K562 (cell line): ENCODE measurements around the gene C5AR2. TPM values are rescaled to one million over a fixed set of nuclear protein-coding genes. Genes with fewer than 3 reads are reported as not detected.

Experiments used
- ATAC-seq: fragments of 200-7000 bp; cut with Tn5 transposase; 3 replicates; pipeline ENCODE4 v1.9.1; 2020; ENCODE audit warnings: moderate library complexity
- BruUV-seq: library from RNA; stranded (reverse); fragments of 400-500 nt; replicated peaks from 2 replicates; lab custom pipeline; 2021; lab: Mats Ljungman, UMichigan
- CTCF ChIA-PET: fragments of 300-600 bp; formaldehyde crosslinking; extraction: SDS; loops from one replicate; lab custom pipeline; 2021; ENCODE audit warnings: low intra/inter-chr PET ratio; lab: Yijun Ruan, JAX
- POLR2A ChIA-PET: fragments of 300-600, 350-650 bp; sonication (Branson Sonifier 250); formaldehyde crosslinking; extraction: SDS; loops from one replicate; lab custom pipeline; 2021; ENCODE audit warnings: antibody characterized with exemption, inconsistent platforms; lab: Yijun Ruan, JAX
- DNase-seq, 4 experiments: peaks; one replicate each; pipeline versions ENCODE4 v3.0.0 to v3.0.0-alpha.2; 2011 to 2018; ENCODE audit warnings: low spot score in 3 of 4, mixed read lengths in 3 of 4; ENCODE audit errors: extremely low read depth in 1 of 4
- FAIRE-seq: peaks from 2 replicates; lab custom pipeline; 2011; peaks lifted over from hg19 to GRCh38; lab: Jason Lieb, UNC
- H2AFZ ChIP-seq: 2 replicates; pipeline ENCODE4 v1.6.0; 2011; ENCODE audit warnings: low read depth, low read length, control low read depth, inconsistent platforms
- H3K27ac ChIP-seq: fragments of 200-600 bp; 3 replicates; pipeline ENCODE4 v1.8.0; 2011; ENCODE audit warnings: low read depth, mild to moderate bottlenecking, control low read depth, inconsistent platforms, low read length, moderate library complexity, mixed read lengths; ENCODE audit errors: extremely low read depth
- H3K27me3 ChIP-seq, 2 experiments: fragments of 300-600 bp in 1 of 2; 2 replicates in 1 of 2; 3 replicates in 1 of 2; pipeline versions ENCODE4 v1.6.0 to v1.8.0; 2011; ENCODE audit warnings: inconsistent platforms in 2 of 2, low read length in 2 of 2, mild to moderate bottlenecking in 1 of 2, mixed read lengths in 1 of 2, moderate library complexity in 1 of 2; ENCODE audit not compliant: control insufficient read depth in 2 of 2, insufficient read depth in 2 of 2
- H3K36me3 ChIP-seq: fragments of 300-600 bp; 3 replicates; pipeline ENCODE4 v1.8.0; 2011; ENCODE audit warnings: mild to moderate bottlenecking, low read length, inconsistent platforms; ENCODE audit not compliant: control insufficient read depth, insufficient read depth
- H3K4me1 ChIP-seq, 2 experiments: fragments of 200-600 bp in 1 of 2; replicated peaks in 1 of 2; 2 replicates in 1 of 2; 3 replicates in 1 of 2; pipeline versions ENCODE4 v1.5.1 to v1.8.0; 2011; ENCODE audit warnings: inconsistent platforms in 2 of 2, low read length in 2 of 2, mild to moderate bottlenecking in 1 of 2, mixed read lengths in 1 of 2, moderate library complexity in 1 of 2; ENCODE audit not compliant: control insufficient read depth in 2 of 2, insufficient read depth in 2 of 2
- H3K4me2 ChIP-seq: 2 replicates; pipeline ENCODE4 v1.6.1; 2011; ENCODE audit warnings: low read length, control low read depth, inconsistent platforms, mixed read lengths; ENCODE audit not compliant: insufficient read depth
- H3K4me3 ChIP-seq: fragments of 200-600 bp; sonication (generic), shearing (Covaris generic); 2 replicates; pipeline ENCODE4 v1.5.1; 2016; ENCODE audit warnings: control low read depth, inconsistent platforms
- H3K79me2 ChIP-seq: fragments of 200-600 bp; 3 replicates; pipeline ENCODE4 v1.8.0; 2011; ENCODE audit warnings: low read length, inconsistent platforms; ENCODE audit not compliant: control insufficient read depth, insufficient read depth
- H3K9ac ChIP-seq, 2 experiments: 2 replicates each; pipeline versions ENCODE4 v1.6.0 to v1.6.1; 2011; ENCODE audit warnings: low read depth in 2 of 2, low read length in 2 of 2, control low read depth in 1 of 2, inconsistent platforms in 1 of 2, mild to moderate bottlenecking in 1 of 2, mixed read lengths in 1 of 2; ENCODE audit not compliant: insufficient read depth in 1 of 2
- H3K9me1 ChIP-seq: one replicate; pipeline ENCODE4 v1.6.0; 2011; ENCODE audit warnings: inconsistent platforms, mild to moderate bottlenecking, low read length, moderate library complexity; ENCODE audit not compliant: control insufficient read depth, insufficient read depth
- H3K9me3 ChIP-seq: replicated peaks from 2 replicates; pipeline ENCODE4 v1.5.1; 2011; ENCODE audit warnings: low read depth, low read length, inconsistent platforms; ENCODE audit not compliant: control insufficient read depth, insufficient read depth
- H4K20me1 ChIP-seq: replicated peaks from 2 replicates; pipeline ENCODE4 v1.6.1; 2011; ENCODE audit warnings: low read length, inconsistent platforms, mixed read lengths; ENCODE audit not compliant: control insufficient read depth, insufficient read depth
- BCOR ChIP-seq: fragments of 450-650 bp; IDR thresholded peaks from 2 replicates; pipeline ENCODE4 v1.6.1; 2016
- KDM1A ChIP-seq, 2 experiments: fragments of 450-650 bp; IDR thresholded peaks; 2 replicates each; pipeline ENCODE4 v1.6.1; 2016; ENCODE audit warnings: mild to moderate bottlenecking in 2 of 2
- MYC ChIP-seq, 2 experiments: fragments of 250-450 bp in 1 of 2; sonication (Bioruptor Pico) in 1 of 2; IDR thresholded peaks; 2 replicates each; pipeline versions ENCODE4 v1.5.1 to v1.6.1; 2012 to 2021; ENCODE audit warnings: low read depth in 2 of 2, borderline replicate concordance in 1 of 2, improper control_type of control experiment in 1 of 2, low read length in 1 of 2, mild to moderate bottlenecking in 1 of 2, moderate library complexity in 1 of 2
- RCOR1 ChIP-seq, 2 experiments: IDR thresholded peaks; 2 replicates each; pipeline ENCODE4 v1.6.1; 2012; ENCODE audit warnings: low read depth in 2 of 2, low read length in 2 of 2, borderline replicate concordance in 1 of 2, improper control_type of control experiment in 1 of 2
- SAFB ChIP-seq: fragments of 200-400 bp; formaldehyde crosslinking; IDR thresholded peaks from 2 replicates; pipeline ENCODE4 v1.6.1; 2017; ENCODE audit warnings: low read depth, low read length, borderline replicate concordance
- SMARCA5 ChIP-seq: fragments of 450-650 bp; IDR thresholded peaks from 2 replicates; pipeline ENCODE4 v1.6.1; 2016
- WGBS: fragments of 100-300 bp; shearing (Covaris generic); methylation state at CpG from one replicate; pipeline ENCODE4 v1.1.6; 2016; ENCODE audit warnings: low coverage, mixed read lengths; ENCODE audit not compliant: insufficient coverage; ENCODE audit errors: missing lambda C conversion rate; 5-methylcytosine and 5-hydroxymethylcytosine counted together
- in situ Hi-C: fragments of 300-500 bp; cut with MboI; formaldehyde crosslinking; loops from 4 replicates; pipeline ENCODE4 v1.15.0; 2018; ENCODE audit warnings: inconsistent platforms, mixed read lengths
- intact Hi-C: fragments of 100-400 bp; cut with micrococcal nuclease; formaldehyde crosslinking; loops from 2 replicates; pipeline ENCODE4 v1.14.2; 2022
- polyA plus RNA-seq, 8 experiments: library from polyadenylated mRNA; depleted of rRNA in 4 of 8; stranded (reverse) in 5 of 8; unstranded in 3 of 8; fragments of >200 nt; fragmentation: Nextera tagmentation in 2 of 8; fragmentation: Illumina TruSeq in 1 of 8; extraction: Ambion mirVana in 2 of 8; extraction: Trizol in 1 of 8; gene quantifications; 2 replicates each; pipeline versions ENCODE4 v1.2.1 to v1.2.3, GENCODE V29; 2011 to 2014; ENCODE audit warnings: inconsistent platforms in 1 of 8, missing spikeins in 1 of 8
- total RNA-seq, 7 experiments: library from RNA; depleted of rRNA in 6 of 7; stranded (reverse); fragments of >200 nt in 6 of 7; fragmentation: Illumina TruSeq in 2 of 7; extraction: Trizol in 2 of 7; gene quantifications; 2 replicates each; pipeline versions ENCODE4 v1.2.1 to v1.2.3, GENCODE V29; 2011 to 2021; ENCODE audit warnings: low replicate concordance in 1 of 7
- TF ChIP-seq, protein P1 (sequence below): sonication (generic); formaldehyde crosslinking; IDR thresholded peaks from 2 replicates; pipeline ENCODE4 v1.9.0; 2022; ENCODE audit warnings: mild to moderate bottlenecking, missing genetic modification reagents
- TF ChIP-seq, protein P2 (sequence below): fragments of 250-450 bp; sonication (Bioruptor Pico); IDR thresholded peaks from 2 replicates; pipeline ENCODE4 v1.8.0; 2021; ENCODE audit warnings: mild to moderate bottlenecking, moderate library complexity
- TF ChIP-seq, protein P3 (sequence below), 3 experiments: fragments of 200-800 bp in 1 of 3; fragments of 250-450 bp in 1 of 3; fragments of 450-650 bp in 1 of 3; sonication (Bioruptor Pico) in 1 of 3; sonication (Bioruptor generic) in 1 of 3; formaldehyde crosslinking in 1 of 3; IDR thresholded peaks; 2 replicates each; pipeline versions ENCODE4 v1.6.1 to v1.8.0; 2016 to 2022; ENCODE audit warnings: mild to moderate bottlenecking in 2 of 3, missing genetic modification characterization in 2 of 3, missing compliant biosample characterization in 1 of 3, moderate library complexity in 1 of 3

C5AR2 gene
- total and polyA plus RNA-seq, 9 of the 15 experiments (the other 6 are each of a cell fraction or from before 2014, with no cell fraction given): 0.01 to 1.1 (median 0.13) TPM

DNA sequence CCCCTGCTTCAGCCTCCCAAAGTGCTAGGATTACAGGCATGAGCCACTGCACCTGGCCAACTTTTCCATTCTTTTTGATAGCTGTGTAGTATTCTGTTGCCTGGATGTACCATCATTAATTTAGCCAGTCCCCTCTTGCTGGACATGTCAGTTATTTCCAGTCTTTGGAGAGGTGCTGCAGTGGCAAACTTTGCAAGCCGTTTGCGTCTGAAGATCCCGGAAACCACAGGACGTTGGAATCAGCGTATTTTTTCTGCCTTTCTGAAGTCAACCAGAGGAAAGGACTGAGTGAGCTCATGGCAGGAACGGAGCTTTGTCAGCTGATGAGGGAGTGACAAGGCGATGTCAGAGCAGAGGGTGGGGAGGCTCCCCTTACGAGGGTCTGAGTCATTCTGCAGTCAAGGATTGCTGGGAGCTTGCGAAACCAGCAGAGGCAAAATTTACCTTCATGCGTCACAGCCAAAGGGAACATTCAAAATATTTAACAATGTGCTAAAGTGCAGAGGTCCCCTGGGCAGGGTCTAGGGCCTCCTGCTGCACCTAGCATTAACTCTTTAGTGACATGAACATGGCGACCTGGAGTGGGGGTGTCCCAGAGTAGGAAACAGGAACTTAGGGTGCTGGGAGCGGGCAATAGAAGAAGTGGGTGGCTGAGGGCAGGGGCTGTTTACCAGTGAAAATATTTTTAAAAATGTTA is 16.7 kb upstream of the C5AR2 start (continued):
- no peak for TF ChIP-seq SAFB

DNA sequence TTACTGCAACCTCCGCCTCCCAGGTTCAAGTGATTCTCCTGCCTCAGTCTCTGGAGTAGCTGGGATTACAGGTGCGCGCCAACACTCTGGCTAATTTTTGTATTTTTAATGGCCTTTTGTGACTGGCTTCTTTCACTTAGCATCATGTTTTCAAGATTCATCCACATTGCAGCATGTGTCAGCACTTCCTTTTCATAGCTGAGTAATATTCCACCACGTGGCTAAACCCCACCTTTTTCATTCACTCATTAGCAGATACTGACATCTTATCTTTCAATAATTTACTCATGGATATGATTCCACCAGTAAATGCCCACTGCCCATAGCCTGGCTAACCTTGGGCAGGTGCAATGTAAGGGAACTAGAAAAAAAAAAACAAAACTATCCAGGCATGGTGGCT is 15.5 kb upstream of the C5AR2 start:
- 75% methylated on average over 4 of the region's 4 CpGs for WGBS
- Histone ChIP-seq H2AFZ (no peak overlapping the region), H3K9ac (no peak overlapping the region), H4K20me1 (no peaks in the 10 kb centered on the region), H3K4me1 (peaks cover 11 to 27% of the 10 kb centered on the region in 2 experiments; a peak in 4 of 5 replicates), H3K9me1 (no peaks in the 10 kb centered on the region), H3K27me3 (no peaks in the 10 kb centered on the region), H3K9me3 (no peaks in the 10 kb centered on the region), H3K79me2 (no peaks in the 10 kb centered on the region), H3K4me2 (no peak overlapping the region), H3K36me3 (no peaks in the 10 kb centered on the region), H3K4me3 (no peak overlapping the region), H3K27ac (no peak overlapping the region)
- POLR2A ChIA-PET: interaction anchor here (1.5 kb wide), 1 partner anchor 13 kb away, joined by 5 read pairs; no protein-coding TSS in a partner anchor
- in situ Hi-C loops: no loop called here
- ATAC-seq (no peak), DNase-seq (no peak), FAIRE-seq (no peak)
- intact Hi-C loops: no loop called here
- CTCF ChIA-PET: no interaction called here
- no TSS peak for BruUV-seq
- peak; percentile 47; the same call in 1 of the 2 replicates for TF ChIP-seq SMARCA5
- TF ChIP-seq, protein P1, sequence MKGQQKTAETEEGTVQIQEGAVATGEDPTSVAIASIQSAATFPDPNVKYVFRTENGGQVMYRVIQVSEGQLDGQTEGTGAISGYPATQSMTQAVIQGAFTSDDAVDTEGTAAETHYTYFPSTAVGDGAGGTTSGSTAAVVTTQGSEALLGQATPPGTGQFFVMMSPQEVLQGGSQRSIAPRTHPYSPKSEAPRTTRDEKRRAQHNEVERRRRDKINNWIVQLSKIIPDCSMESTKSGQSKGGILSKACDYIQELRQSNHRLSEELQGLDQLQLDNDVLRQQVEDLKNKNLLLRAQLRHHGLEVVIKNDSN: 0 out of 2 replicates have a peak, but pooled peaks have one; percentile 16
- TF ChIP-seq RCOR1 (IDR thresholded peaks at IDR 0.05; ENCODE audit: borderline replicate concordance in 1 of 2, low read depth in 2 of 2, low read length in 2 of 2): 0 out of 4 replicates have a peak, but pooled peaks of 1 of the 2 experiments have one; percentile 9
- peak; percentile 80 for TF ChIP-seq BCOR
- TF ChIP-seq, protein P2, sequence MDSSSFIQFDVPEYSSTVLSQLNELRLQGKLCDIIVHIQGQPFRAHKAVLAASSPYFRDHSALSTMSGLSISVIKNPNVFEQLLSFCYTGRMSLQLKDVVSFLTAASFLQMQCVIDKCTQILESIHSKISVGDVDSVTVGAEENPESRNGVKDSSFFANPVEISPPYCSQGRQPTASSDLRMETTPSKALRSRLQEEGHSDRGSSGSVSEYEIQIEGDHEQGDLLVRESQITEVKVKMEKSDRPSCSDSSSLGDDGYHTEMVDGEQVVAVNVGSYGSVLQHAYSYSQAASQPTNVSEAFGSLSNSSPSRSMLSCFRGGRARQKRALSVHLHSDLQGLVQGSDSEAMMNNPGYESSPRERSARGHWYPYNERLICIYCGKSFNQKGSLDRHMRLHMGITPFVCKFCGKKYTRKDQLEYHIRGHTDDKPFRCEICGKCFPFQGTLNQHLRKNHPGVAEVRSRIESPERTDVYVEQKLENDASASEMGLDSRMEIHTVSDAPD (CRISPR knock-in tag): no peak
- TF ChIP-seq KDM1A (IDR thresholded peaks at IDR 0.05): 0 out of 4 replicates have a peak, but pooled peaks of 1 of the 2 experiments have one; percentile 31
- peak; percentile 27; the same call in 1 of the 2 replicates for TF ChIP-seq MYC (IDR thresholded peaks at IDR 0.05; ENCODE audit: low read depth, low read length)
- no peak for TF ChIP-seq MYC (CRISPR knock-in tag; IDR thresholded peaks at IDR 0.05; ENCODE audit: borderline replicate concordance, low read depth)
- TF ChIP-seq, protein P3, sequence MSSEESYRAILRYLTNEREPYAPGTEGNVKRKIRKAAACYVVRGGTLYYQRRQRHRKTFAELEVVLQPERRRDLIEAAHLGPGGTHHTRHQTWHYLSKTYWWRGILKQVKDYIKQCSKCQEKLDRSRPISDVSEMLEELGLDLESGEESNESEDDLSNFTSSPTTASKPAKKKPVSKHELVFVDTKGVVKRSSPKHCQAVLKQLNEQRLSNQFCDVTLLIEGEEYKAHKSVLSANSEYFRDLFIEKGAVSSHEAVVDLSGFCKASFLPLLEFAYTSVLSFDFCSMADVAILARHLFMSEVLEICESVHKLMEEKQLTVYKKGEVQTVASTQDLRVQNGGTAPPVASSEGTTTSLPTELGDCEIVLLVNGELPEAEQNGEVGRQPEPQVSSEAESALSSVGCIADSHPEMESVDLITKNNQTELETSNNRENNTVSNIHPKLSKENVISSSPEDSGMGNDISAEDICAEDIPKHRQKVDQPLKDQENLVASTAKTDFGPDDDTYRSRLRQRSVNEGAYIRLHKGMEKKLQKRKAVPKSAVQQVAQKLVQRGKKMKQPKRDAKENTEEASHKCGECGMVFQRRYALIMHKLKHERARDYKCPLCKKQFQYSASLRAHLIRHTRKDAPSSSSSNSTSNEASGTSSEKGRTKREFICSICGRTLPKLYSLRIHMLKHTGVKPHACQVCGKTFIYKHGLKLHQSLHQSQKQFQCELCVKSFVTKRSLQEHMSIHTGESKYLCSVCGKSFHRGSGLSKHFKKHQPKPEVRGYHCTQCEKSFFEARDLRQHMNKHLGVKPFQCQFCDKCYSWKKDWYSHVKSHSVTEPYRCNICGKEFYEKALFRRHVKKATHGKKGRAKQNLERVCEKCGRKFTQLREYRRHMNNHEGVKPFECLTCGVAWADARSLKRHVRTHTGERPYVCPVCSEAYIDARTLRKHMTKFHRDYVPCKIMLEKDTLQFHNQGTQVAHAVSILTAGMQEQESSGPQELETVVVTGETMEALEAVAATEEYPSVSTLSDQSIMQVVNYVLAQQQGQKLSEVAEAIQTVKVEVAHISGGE (CRISPR knock-in tag; IDR thresholded peaks at IDR 0.05): no peak
